Measurements from ENCODE around the gene UBL5. TPM values are rescaled to one million over a fixed set of nuclear protein-coding genes. Genes with fewer than 3 reads are reported as not detected.

UBL5 gene
- total RNA-seq, 1 experiment from 2014 or later: 200 TPM

Small RNA genes lying within 50 kb of the gene (small RNA-seq; reads per million reads assigned to genes)
- gene RF00156: 0.65 reads per million

Other genes with a start within 250 kb of the UBL5 start
- gene ZNF121, start 243.4 kb upstream of the UBL5 start, total RNA-seq (2014; rRNA removed; shearing (Covaris generic)): 21.5 and 26.6 TPM in 2 replicates
- gene ZNF561, start 206.7 kb upstream of the UBL5 start, total RNA-seq (2014; rRNA removed; shearing (Covaris generic)): 4.7 and 11.3 TPM in 2 replicates
- 14.2 and 27.3 TPM in 2 replicates for gene ZNF562, start 152.8 kb upstream of the UBL5 start, total RNA-seq (2014; rRNA removed; shearing (Covaris generic))
- gene ZNF846, start 59.2 kb upstream of the UBL5 start, total RNA-seq (2014; rRNA removed; shearing (Covaris generic)): 4.6 and 4.8 TPM in 2 replicates
- 31.8 and 40.7 TPM in 2 replicates for gene FBXL12, start 8.8 kb upstream of the UBL5 start, total RNA-seq (2014; rRNA removed; shearing (Covaris generic))
- 188 and 189 TPM in 2 replicates for gene PIN1, start 7.4 kb downstream of the UBL5 start, total RNA-seq (2014; rRNA removed; shearing (Covaris generic))
- gene OLFM2, start 108.6 kb downstream of the UBL5 start, total RNA-seq (2014; rRNA removed; shearing (Covaris generic)): not detected in 2 replicates
- not detected in 2 replicates for gene COL5A3, start 182.6 kb downstream of the UBL5 start, total RNA-seq (2014; rRNA removed; shearing (Covaris generic))
- not detected in 2 replicates for gene RDH8, start 185.6 kb downstream of the UBL5 start, total RNA-seq (2014; rRNA removed; shearing (Covaris generic))